Right kidney (tissue), 9 donors: Measurements from ENCODE around the gene FGFBP1.

Experiments used
- DNase-seq: peaks from one replicate; pipeline ENCODE4 v3.0.0-alpha.2; 2016
- long read RNA-seq, 8 donors: transcript quantifications; one replicate each; lab custom pipeline, GENCODE V29; 2026

Gene FGFBP1
- long read RNA-seq, donor 1 = 0 reads
- long read RNA-seq, donor 2 = 0 reads
- long read RNA-seq, donor 3 = 0 reads
- long read RNA-seq, donor 4 = 0 reads
- long read RNA-seq, donor 5 = 0 reads
- long read RNA-seq, donor 6 = 0 reads
- long read RNA-seq, donor 7 = 0 reads
- long read RNA-seq, donor 8 = 0 reads

DNA sequence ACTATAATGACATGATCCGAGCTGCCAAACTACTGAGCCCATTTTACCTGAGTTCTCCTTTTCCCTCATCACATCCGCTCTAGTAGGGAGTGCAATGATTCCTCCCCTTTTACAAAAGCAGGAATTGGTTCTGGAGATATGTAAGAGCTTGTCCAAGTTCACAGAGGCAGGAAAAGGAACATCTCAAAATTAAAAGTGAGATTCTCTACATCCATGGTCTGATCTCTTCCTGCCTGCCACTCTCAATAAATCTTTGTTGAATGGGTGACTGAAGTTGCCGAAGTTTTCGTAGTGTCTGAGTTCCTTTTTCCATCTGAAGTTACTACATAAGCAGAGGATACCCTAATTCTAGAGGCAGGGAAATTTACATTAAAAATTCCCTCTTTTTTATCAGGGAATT is at the start of gene FGFBP1:
Gene FGFBP1 (minus strand): TSS at position 101 of the 400 bp plus-strand sequence. CDS start 2,108 bp downstream, outside the sequence.
- DNase-seq = no peak

- no peak for DNase-seq
Measured at GRCh38 chr4:15988222-15988621, 49.7 kb upstream of the FGFBP1 start.

- no peak for DNase-seq
Measured at GRCh38 chr4:15986907-15987306, 48.4 kb upstream of the FGFBP1 start.

DNA sequence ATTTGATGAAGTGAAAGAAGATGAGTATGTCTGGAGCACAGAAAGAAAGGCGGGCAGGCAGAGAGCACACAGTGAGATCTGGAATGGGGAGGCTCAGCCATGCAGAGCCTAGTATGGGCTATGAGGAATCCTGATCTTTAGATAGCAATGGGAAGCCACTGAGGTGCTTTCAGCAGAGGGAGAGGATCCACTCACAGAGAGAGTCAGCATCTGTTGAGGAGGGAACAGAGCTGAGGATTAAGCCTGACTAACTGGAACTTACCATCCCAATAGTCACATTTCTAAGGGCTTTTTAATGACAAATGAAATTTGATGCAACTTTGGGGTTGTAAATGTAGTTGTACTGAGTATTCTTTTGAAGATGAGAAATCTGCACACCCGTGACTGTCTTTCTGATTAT is 45.1 kb upstream of the FGFBP1 start:
- DNase-seq = no peak

DNA sequence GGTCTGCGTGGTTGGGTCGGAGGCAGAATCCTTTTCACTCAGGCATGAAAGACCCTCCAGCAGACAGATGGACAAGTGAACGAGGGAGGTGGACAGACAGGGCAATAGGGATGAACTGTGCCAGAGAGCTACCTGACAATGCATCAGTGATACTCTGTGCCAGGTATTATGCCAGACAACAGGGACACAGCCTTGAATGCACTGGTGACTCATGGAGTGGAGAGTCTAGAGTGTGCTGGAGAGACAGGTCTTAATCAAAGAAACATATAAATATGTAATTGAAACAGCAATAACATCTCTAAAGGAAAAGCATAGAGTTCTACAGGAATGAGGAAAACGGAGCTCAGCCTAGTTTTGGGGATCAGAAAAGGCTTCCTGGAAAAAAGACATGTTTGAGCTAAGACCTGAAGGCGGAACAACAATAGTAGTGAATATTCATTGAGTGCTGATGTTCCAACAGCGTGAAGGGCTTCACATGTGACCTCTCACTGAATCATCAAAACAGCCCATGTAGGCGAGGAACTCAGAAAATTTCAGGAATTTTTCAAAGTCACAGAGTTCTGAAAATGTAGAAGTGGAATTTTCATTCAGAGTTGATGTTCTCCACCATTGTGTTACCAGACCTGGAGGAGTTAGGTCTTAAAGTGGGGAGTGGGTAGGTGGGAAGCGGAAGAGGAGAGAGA is 44.4 kb upstream of the FGFBP1 start:
- no peak for DNase-seq

- no peak for DNase-seq
Measured at GRCh38 chr4:15976456-15977447, 38.2 kb upstream of the FGFBP1 start.

DNA sequence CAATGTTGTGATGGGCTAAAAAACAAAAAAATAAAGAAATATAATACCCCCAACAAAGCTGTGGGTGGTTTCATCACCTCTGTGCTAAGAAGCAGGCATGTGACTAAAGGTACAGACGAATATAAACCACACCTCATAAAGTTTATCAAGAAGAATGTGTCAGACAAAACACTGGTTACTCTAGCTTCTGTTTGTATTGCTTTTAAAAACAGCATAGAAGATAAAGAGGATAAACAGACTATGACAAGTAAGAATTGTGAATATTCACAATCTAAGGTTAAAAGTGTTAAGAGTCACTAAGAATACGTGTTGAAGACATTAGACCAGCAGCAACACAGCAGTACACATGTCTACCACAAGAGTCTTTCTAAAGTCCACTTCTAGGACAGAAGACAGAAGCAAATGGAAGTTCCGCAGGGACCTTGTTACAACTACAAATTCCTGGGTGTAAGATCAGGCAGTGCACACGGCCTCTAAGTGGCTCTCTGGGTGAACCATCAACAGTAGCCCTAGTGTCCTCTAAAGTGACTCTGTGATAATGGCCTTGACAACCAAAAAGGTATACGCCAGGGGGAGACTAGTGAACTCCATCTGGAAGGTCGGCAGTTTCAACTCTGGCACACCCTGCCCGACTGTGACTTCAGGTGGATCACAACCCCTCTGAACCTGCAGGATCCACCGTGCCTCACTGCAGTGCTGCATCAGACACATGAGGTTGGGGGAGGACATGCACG is 32.7 kb upstream of the FGFBP1 start:
- DNase-seq = no peak

DNA sequence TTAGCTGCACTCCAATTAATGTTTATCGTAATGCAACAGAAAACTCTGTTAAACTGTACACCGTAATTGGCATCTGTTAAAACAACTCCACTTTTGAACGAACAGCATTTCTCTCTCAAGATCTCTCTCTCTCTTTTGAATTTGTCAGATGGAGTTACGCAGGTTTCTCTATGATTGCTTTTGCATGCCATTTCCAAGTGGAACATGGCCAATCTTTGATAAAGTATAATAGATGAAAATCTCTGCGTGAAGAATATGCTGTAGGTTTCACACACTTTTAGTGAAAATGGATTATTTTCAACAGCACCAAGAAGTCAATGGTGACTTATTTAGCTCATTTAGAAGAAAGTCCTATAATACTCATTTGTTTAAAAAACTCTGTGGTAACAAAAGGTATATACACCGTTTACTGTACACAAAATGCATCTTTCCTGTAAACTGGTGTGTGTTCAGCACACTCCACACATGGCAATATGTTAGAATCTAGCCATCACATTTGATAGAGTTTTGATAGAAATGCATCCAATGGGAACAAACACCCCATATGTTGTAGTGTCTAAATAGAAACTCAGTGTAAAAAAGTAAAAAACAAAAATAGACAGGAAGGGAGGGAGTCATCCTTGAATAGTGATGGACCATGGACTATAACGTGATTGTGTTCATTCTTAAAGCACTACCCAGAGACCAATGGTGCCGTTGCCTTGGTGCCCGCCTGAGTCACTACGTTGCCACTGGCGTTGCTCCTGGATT is 30.2 kb upstream of the FGFBP1 start:
- DNase-seq = no peak

DNA sequence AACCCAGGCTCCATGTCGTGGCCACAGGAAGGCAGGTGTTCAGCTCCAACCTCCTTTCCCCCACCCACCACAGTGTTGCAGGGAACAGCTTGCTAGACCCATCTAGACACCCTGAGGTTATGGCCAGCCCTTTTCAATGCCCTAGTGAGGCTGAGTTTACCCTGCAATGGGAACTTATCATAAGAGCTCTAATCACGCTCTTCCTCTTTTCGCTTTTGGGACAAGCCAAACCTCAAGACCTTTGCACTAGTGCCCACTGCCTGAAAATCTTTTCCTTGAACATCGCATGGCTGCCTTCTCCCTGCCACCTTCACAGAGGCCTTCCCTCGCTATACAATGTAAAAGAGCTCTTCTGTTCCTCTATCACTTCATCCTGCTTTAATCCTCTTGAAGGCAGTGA is 26.8 kb upstream of the FGFBP1 start:
- no peak for DNase-seq

- DNase-seq = no peak
Measured at GRCh38 chr4:15964159-15964558, 25.6 kb upstream of the FGFBP1 start.

GRCh38 chr4:15963576-15963975 is 25.0 kb upstream of the FGFBP1 start:
- no peak for DNase-seq

DNA sequence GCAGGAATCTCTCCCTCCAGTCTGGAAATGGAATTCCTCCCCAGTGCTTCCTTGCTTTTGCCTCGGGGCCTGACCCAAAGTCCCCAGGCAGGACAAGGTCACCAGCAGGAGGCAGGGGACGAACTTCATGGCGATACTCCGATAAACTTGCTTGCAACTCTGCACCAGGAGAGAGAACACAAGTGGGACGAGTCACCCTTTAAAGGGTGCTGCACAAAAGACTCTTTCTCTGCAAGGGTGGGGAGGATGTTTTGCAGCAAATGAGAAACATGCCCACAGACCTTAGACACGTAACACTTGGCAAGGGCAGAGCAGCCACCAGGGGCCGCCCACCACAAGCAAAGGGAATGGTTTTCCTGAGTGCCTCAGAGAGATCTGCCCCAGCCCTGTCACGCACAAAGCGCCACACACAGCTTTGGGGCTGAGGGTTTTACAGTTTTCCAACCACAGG is 24.5 kb upstream of the FGFBP1 start, which contains the start of gene FGFBP2:
Gene FGFBP2 (minus strand): TSS at position 175 of the 451 bp plus-strand sequence. CDS start 46 bp downstream, at position 129.
- DNase-seq = no peak

DNA sequence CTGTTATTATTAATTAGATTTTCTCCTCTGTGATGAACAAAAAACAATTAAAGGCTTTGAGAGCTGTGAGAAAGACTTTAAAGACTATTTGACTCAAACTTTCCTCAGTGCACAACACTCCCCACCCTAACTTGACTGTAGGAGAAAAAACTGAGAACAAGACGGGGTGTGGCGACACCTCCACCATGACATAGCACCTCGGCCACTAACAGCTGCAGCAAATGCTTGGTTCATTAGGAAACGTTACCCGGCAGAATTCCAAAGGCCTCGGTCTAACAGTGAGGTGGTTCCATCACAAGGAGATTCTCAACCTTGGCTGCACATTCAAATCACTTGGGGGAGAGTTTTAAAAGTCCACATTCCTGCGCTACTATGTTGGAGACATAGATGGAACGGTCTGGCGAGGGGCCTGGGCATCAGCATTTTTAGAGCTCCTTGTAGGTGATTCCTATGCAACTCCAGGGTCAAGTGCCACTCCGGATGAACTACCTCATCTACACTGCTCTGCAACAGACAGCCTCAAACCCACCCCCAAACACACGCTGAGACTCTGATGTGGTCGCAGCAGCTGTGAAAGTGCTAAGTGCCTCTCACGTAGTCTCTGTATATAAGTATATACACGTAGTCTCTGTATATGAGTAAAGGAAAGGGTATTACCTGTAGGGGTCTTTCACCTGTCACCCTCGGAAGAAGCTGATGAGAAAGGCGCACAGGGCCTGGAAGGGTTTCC is 23.4 kb upstream of the FGFBP1 start:
- DNase-seq = no peak

DNA sequence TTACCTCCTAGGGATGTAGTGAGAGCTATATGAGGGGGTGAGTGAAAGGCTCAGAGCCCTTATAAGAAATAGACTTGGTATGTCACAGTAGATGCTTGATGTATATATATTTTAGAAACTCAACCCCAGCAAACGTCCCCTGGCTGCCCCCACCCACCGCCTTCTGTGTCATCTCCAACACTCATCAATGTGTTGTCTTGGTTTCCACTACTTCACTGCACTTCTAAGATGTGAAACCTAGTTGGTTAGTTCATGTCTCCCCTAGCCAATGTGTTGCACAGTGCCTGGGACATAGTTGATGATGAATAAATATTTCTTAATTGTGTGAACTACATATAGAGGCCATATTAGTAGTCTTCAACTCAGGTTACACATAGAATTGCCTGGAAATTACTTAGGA is 20.0 kb upstream of the FGFBP1 start:
- DNase-seq = no peak

- DNase-seq = peak; percentile 29
Measured at GRCh38 chr4:15956179-15956850, 17.8 kb upstream of the FGFBP1 start.

- DNase-seq = no peak
Measured at GRCh38 chr4:15955670-15956069, 17.1 kb upstream of the FGFBP1 start.

- DNase-seq = no peak
Measured at GRCh38 chr4:15953625-15954024, 15.1 kb upstream of the FGFBP1 start.

GRCh38 chr4:15951781-15952180 is 13.2 kb upstream of the FGFBP1 start:
- DNase-seq = no peak

DNA sequence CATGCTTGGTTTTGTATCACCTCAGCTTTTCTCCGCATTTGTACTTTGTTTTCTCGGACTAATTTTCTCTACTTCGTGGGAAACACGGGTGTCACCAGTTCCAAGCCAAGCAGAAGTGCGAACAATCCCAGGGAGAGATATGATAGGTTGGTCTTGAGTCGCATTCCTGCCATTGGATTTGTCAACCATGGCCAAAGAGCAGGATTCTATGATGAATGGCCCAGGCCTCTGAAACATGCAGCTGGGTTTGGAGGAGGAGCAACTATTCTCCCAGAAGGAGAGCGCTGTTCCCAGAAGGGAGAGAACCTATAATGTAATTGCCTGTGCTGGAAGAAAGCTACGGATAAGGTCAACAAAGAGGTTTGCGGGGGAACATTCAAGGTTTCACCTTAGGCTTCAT is 10.3 kb upstream of the FGFBP1 start:
- DNase-seq = no peak

- no peak for DNase-seq
Measured at GRCh38 chr4:15947684-15948083, 9.1 kb upstream of the FGFBP1 start.
